Keratinocyte (primary cell): ENCODE data around the gene MTRF1.

ENCODE experiments used
- EZH2 ChIP-seq: IDR thresholded peaks from one replicate; pipeline ENCODE4 v1.6.1; 2012; ENCODE audit warnings: inconsistent platforms, mild to moderate bottlenecking, low read length, moderate library complexity
- TF ChIP-seq, protein P1 (sequence below), 3 experiments: IDR thresholded peaks in 1 of 3; conservative IDR thresholded peaks in 1 of 3; optimal IDR thresholded peaks in 1 of 3; 2 replicates in 2 of 3; 3 replicates in 1 of 3; pipeline versions ENCODE3 to v1.5.1; 2011; ENCODE audit warnings: low read length in 3 of 3, mild to moderate bottlenecking in 3 of 3, moderate library complexity in 2 of 3, control low read depth in 1 of 3, inconsistent platforms in 1 of 3; ENCODE audit not compliant: insufficient read depth in 2 of 3; ENCODE audit errors: extremely low read depth in 1 of 3

DNA sequence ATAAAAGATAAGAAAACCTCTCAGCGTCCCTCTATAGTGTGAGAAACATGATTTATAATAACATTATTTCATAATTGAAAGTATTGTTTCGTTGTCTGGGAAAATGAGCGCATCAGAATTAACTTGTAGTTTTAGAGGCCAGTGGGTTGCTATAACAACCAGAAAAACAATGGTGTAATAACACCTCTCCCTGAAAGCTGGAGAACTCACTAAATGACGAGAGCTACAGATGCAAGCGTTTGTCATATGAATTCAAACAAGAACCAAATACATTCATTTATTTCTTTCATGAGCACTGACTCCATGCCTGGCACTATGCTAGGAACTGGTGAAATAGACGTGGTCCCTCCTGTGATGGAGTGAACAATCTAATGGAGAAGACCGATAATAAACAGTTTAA, 85.3 kb downstream of the MTRF1 start:
- TF ChIP-seq, protein P1, sequence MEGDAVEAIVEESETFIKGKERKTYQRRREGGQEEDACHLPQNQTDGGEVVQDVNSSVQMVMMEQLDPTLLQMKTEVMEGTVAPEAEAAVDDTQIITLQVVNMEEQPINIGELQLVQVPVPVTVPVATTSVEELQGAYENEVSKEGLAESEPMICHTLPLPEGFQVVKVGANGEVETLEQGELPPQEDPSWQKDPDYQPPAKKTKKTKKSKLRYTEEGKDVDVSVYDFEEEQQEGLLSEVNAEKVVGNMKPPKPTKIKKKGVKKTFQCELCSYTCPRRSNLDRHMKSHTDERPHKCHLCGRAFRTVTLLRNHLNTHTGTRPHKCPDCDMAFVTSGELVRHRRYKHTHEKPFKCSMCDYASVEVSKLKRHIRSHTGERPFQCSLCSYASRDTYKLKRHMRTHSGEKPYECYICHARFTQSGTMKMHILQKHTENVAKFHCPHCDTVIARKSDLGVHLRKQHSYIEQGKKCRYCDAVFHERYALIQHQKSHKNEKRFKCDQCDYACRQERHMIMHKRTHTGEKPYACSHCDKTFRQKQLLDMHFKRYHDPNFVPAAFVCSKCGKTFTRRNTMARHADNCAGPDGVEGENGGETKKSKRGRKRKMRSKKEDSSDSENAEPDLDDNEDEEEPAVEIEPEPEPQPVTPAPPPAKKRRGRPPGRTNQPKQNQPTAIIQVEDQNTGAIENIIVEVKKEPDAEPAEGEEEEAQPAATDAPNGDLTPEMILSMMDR (optimal IDR thresholded peaks at IDR 0.05 in 1 of 3, IDR thresholded peaks at IDR 0.05 in 1 of 3, conservative IDR thresholded peaks at IDR 0.05 in 1 of 3; ENCODE audit: extremely low read depth in 1 of 3, insufficient read depth in 2 of 3, low read length in 3 of 3) = no peak
- TF ChIP-seq EZH2 = no peak
